GM23248 (cell line): ENCODE data around the gene GOLGA6L4. TPM values are rescaled to one million over a fixed set of nuclear protein-coding genes. Genes with fewer than 3 reads are reported as not detected.
"Not testable (repeated sequence)": the region's sequence is repeated elsewhere in the genome, so short reads cannot be mapped to it uniquely, and the experiment has no call there.

ENCODE experiments used
- DNase-seq: peaks from one replicate; pipeline ENCODE4 v3.0.0-alpha.2; 2015
- H2AFZ ChIP-seq: fragments of 200-600 bp; sonication (generic); 2 replicates; pipeline ENCODE4 v1.6.1; 2016; ENCODE audit warnings: antibody characterized with exemption
- H3F3A ChIP-seq: fragments of 200-600 bp; sonication (generic); 2 replicates; pipeline ENCODE4 v1.6.1; 2016; ENCODE audit warnings: mild to moderate bottlenecking, antibody characterized with exemption, mixed run types; ENCODE audit not compliant: insufficient read depth
- H3K27ac ChIP-seq: fragments of 200-600 bp; sonication (generic); 2 replicates; pipeline ENCODE4 v1.5.1; 2016; ENCODE audit warnings: mild to moderate bottlenecking
- H3K27me3 ChIP-seq: fragments of 200-600 bp; sonication (generic); replicated peaks from 2 replicates; pipeline ENCODE4 v1.6.1; 2016; ENCODE audit warnings: mild to moderate bottlenecking; ENCODE audit not compliant: insufficient read depth
- H3K36me3 ChIP-seq: fragments of 200-600 bp; sonication (generic); 2 replicates; pipeline ENCODE4 v1.6.1; 2016; ENCODE audit warnings: low read depth, mild to moderate bottlenecking
- H3K4me1 ChIP-seq: fragments of 200-600 bp; sonication (generic); 2 replicates; pipeline ENCODE4 v1.6.1; 2016; ENCODE audit warnings: mild to moderate bottlenecking; ENCODE audit not compliant: insufficient read depth
- H3K4me2 ChIP-seq: fragments of 200-600 bp; sonication (generic); one replicate; pipeline ENCODE4 v1.6.1; 2016; ENCODE audit warnings: mild to moderate bottlenecking; ENCODE audit not compliant: unreplicated experiment
- H3K4me3 ChIP-seq: fragments of 200-600 bp; sonication (generic); 2 replicates; pipeline ENCODE4 v1.5.1; 2016; ENCODE audit warnings: mild to moderate bottlenecking
- H3K79me2 ChIP-seq: fragments of 200-600 bp; sonication (generic); 2 replicates; pipeline ENCODE4 v1.6.1; 2016; ENCODE audit warnings: mild to moderate bottlenecking; ENCODE audit not compliant: insufficient read depth
- H3K9ac ChIP-seq: fragments of 200-600 bp; sonication (generic); 2 replicates; pipeline ENCODE4 v1.6.1; 2016; ENCODE audit warnings: mild to moderate bottlenecking
- H3K9me2 ChIP-seq: fragments of 200-600 bp; sonication (generic); 2 replicates; pipeline ENCODE4 v1.6.1; 2016; ENCODE audit warnings: mixed run types, mild to moderate bottlenecking, moderate library complexity; ENCODE audit not compliant: insufficient read depth
- H3K9me3 ChIP-seq: fragments of 200-600 bp; sonication (generic); one replicate; pipeline ENCODE4 v1.6.1; 2017; ENCODE audit warnings: low read depth
- H4K20me1 ChIP-seq: fragments of 200-600 bp; sonication (generic); 2 replicates; pipeline ENCODE4 v1.6.0; 2016; ENCODE audit not compliant: insufficient read depth
- WGBS, 2 experiments: methylation state at CpG; one replicate each; pipeline ENCODE4 v1.1.6; 2015 to 2017; ENCODE audit warnings: low lambda C conversion rate in 2 of 2, low coverage in 1 of 2; ENCODE audit errors: missing lambda C conversion rate in 2 of 2; 5-methylcytosine and 5-hydroxymethylcytosine counted together
- in situ Hi-C: fragments of 300-500 bp; cut with MboI; formaldehyde crosslinking; loops from 2 replicates; pipeline ENCODE4 v1.15.0; 2020
- polyA plus RNA-seq: library from polyadenylated mRNA; unstranded; fragments of >200 nt; fragmentation: Nextera tagmentation; extraction: Ambion mirVana; gene quantifications from 2 replicates; pipeline ENCODE4 v1.2.1, GENCODE V29; 2016
- total RNA-seq: library from RNA; depleted of rRNA; stranded (reverse); fragments of >200 nt; shearing (Covaris generic); gene quantifications from 2 replicates; pipeline ENCODE4 v1.2.3, GENCODE V29; 2014; rRNA removed

The GOLGA6L4 gene
- total RNA-seq = 0.43 and 1.3 TPM in 2 replicates
- polyA plus RNA-seq = 1.4 and 1.5 TPM in 2 replicates

GRCh38 chr15:84235573-84235972 lies at the start of gene GOLGA6L4:
Gene GOLGA6L4, plus strand, starts transcription at chr15:84235773. Its CDS starts 62 bp downstream, at chr15:84235835.
- no CpG with 5 or more reads among the region's 13 CpGs for WGBS, 2 experiments
- H3K27ac ChIP-seq, H3K36me3 ChIP-seq: not testable (repeated sequence)

GRCh38 chr15:84192982-84193381 lies 42.6 kb upstream of the GOLGA6L4 start:
- H3K4me2 ChIP-seq, H3K79me2 ChIP-seq, H4K20me1 ChIP-seq, H3K4me1 ChIP-seq, H3K36me3 ChIP-seq, DNase-seq, H3F3A ChIP-seq, H2AFZ ChIP-seq, in situ Hi-C loops, H3K4me3 ChIP-seq, H3K27me3 ChIP-seq, H3K9ac ChIP-seq, H3K9me2 ChIP-seq, H3K9me3 ChIP-seq, H3K27ac ChIP-seq: not testable (repeated sequence)
- WGBS, 2 experiments = no CpG with 5 or more reads among the region's 5 CpGs

More at GRCh38 chr15:84235573-84235972, at the start of gene GOLGA6L4:
- H3K9me3 ChIP-seq, H3K4me2 ChIP-seq, H3F3A ChIP-seq, H3K4me1 ChIP-seq, H3K27me3 ChIP-seq, in situ Hi-C loops, H3K4me3 ChIP-seq, H2AFZ ChIP-seq, H3K9ac ChIP-seq, H4K20me1 ChIP-seq, H3K9me2 ChIP-seq, DNase-seq, H3K79me2 ChIP-seq: not testable (repeated sequence)

- H4K20me1 ChIP-seq, H3K4me1 ChIP-seq, H3K27me3 ChIP-seq, in situ Hi-C loops, H3K27ac ChIP-seq, H3K9me2 ChIP-seq, DNase-seq, H3K79me2 ChIP-seq, H3F3A ChIP-seq, H3K9me3 ChIP-seq, H2AFZ ChIP-seq, H3K4me3 ChIP-seq, H3K9ac ChIP-seq, H3K4me2 ChIP-seq, H3K36me3 ChIP-seq: not testable (repeated sequence)
- WGBS, 2 experiments = no CpG with 5 or more reads among the region's 8 CpGs
These were observed 40.0 kb upstream of the GOLGA6L4 start for GRCh38 chr15:84195603-84196002.

- H3F3A ChIP-seq, H3K4me1 ChIP-seq, H3K4me2 ChIP-seq, DNase-seq, H3K9me2 ChIP-seq, H3K9ac ChIP-seq, H4K20me1 ChIP-seq, H3K9me3 ChIP-seq, H3K4me3 ChIP-seq, H3K79me2 ChIP-seq, H3K27ac ChIP-seq, H3K36me3 ChIP-seq, H2AFZ ChIP-seq, in situ Hi-C loops, H3K27me3 ChIP-seq: not testable (repeated sequence)
- WGBS, 2 experiments = no CpG with 5 or more reads among the region's 14 CpGs
These were observed 38.9 kb upstream of the GOLGA6L4 start for GRCh38 chr15:84196530-84197188.

- H3K79me2 ChIP-seq, H3K27ac ChIP-seq, H3K4me2 ChIP-seq, H3K4me1 ChIP-seq, H3K4me3 ChIP-seq, H3K9me3 ChIP-seq, DNase-seq, H3K9ac ChIP-seq, H4K20me1 ChIP-seq, H3K36me3 ChIP-seq, in situ Hi-C loops, H3K9me2 ChIP-seq, H3K27me3 ChIP-seq, H2AFZ ChIP-seq, H3F3A ChIP-seq: not testable (repeated sequence)
- no CpG with 5 or more reads among the region's 16 CpGs for WGBS, 2 experiments
These were observed 35.7 kb upstream of the GOLGA6L4 start for GRCh38 chr15:84199865-84200264.

- H3K36me3 ChIP-seq, H4K20me1 ChIP-seq, in situ Hi-C loops, H3F3A ChIP-seq, H3K9me3 ChIP-seq, H3K4me3 ChIP-seq, H3K27ac ChIP-seq, H3K4me2 ChIP-seq, H3K4me1 ChIP-seq, H3K9ac ChIP-seq, H3K79me2 ChIP-seq, H2AFZ ChIP-seq, H3K9me2 ChIP-seq, H3K27me3 ChIP-seq, DNase-seq: not testable (repeated sequence)
- WGBS, 2 experiments = 17% methylated on average over 2 of the region's 7 CpGs; no CpG with 5 or more reads in 1 of the 2 experiments
These were observed 10.9 kb downstream of the GOLGA6L4 start for GRCh38 chr15:84246441-84246840.
